Heart right ventricle (tissue), 16 donors: ENCODE measurements around the gene KIAA1586. TPM values are rescaled to one million over a fixed set of nuclear protein-coding genes. Genes with fewer than 3 reads are reported as not detected.
"Not testable (repeated sequence)": the region's sequence is repeated elsewhere in the genome, so short reads cannot be mapped to it uniquely, and the experiment has no call there.

Experiments
- ATAC-seq, 8 donors: fragments of 200-7000 bp; cut with Tn5 transposase; one replicate each; pipeline ENCODE4 v1.9.1; 2020; ENCODE audit warnings: mild to moderate bottlenecking in 8 of 8, moderate library complexity in 8 of 8, moderate number of reproducible peaks in 1 of 8
- DNase-seq, 2 donors: peaks; one replicate each; pipeline ENCODE4 v3.0.0-alpha.2; 2020
- H3K27ac ChIP-seq, 10 donors: fragments of 200-600 bp; sonication (generic) in 2 of 10; one replicate each; pipeline versions ENCODE4 v1.5.0 to v1.8.0; 2020 to 2022; ENCODE audit warnings: mild to moderate bottlenecking in 3 of 10
- H3K27me3 ChIP-seq, 7 donors: fragments of 200-600 bp; one replicate each; pipeline ENCODE4 v1.8.0; 2021 to 2022; ENCODE audit warnings: mild to moderate bottlenecking in 2 of 7
- H3K36me3 ChIP-seq, 9 donors: fragments of 200-600 bp; sonication (generic) in 1 of 9; one replicate each; pipeline versions ENCODE4 v1.5.0 to v1.8.0; 2020 to 2022; ENCODE audit warnings: mild to moderate bottlenecking in 2 of 9
- H3K4me1 ChIP-seq, 9 donors: fragments of 200-600 bp; sonication (generic) in 1 of 9; one replicate each; pipeline versions ENCODE4 v1.5.0 to v1.8.0; 2020 to 2022; ENCODE audit warnings: mild to moderate bottlenecking in 4 of 9
- H3K4me3 ChIP-seq, 10 donors: fragments of 200-600 bp; sonication (generic) in 2 of 10; one replicate each; pipeline versions ENCODE4 v1.5.0 to v1.8.0; 2020 to 2022; ENCODE audit warnings: mild to moderate bottlenecking in 7 of 10, moderate library complexity in 2 of 10
- H3K9me3 ChIP-seq, 11 donors: fragments of 200-600 bp in 10 of 11; sonication (generic) in 2 of 11; one replicate each; pipeline versions ENCODE4 v1.5.0 to v1.8.0; 2013 to 2022; ENCODE audit warnings: mild to moderate bottlenecking in 2 of 11, control low read depth in 1 of 11, moderate library complexity in 1 of 11
- WGBS, 2 donors: extraction: QIAGEN DNeasy Blood & Tissue Kit; methylation state at CpG; one replicate each; pipeline ENCODE4 v1.1.7; 2013; ENCODE audit warnings: inconsistent platforms in 1 of 2; 5-methylcytosine and 5-hydroxymethylcytosine counted together
- intact Hi-C, 10 donors: fragments of 100-400 bp; cut with DNase I; formaldehyde crosslinking; loops; one replicate each; pipeline versions ENCODE4 v1.11.1 to v1.14.2; 2022
- polyA plus RNA-seq, 2 donors: library from polyadenylated mRNA; stranded (reverse); fragments of 200-250 nt; gene quantifications; one replicate each; pipeline ENCODE4 v1.2.3, GENCODE V29; 2013
- total RNA-seq, 10 donors: library from RNA; stranded (reverse); fragmentation: NEBNext Ultra II Directional in 3 of 10; extraction: Animal tissue kit (Norgen Biotek cat#: 25700) in 3 of 10; gene quantifications; one replicate each; pipeline versions ENCODE4 v1.2.1 to v1.2.4, GENCODE V29; 2021 to 2023
- TF ChIP-seq, protein P1 (sequence below), 9 donors: fragments of 200-600 bp; sonication (generic) in 2 of 9; IDR thresholded peaks; one replicate each; pipeline versions ENCODE4 v1.5.0 to v1.8.0; 2021 to 2022; ENCODE audit warnings: antibody characterized with exemption in 9 of 9, mild to moderate bottlenecking in 5 of 9, moderate library complexity in 1 of 9
- donor health status: Arrhythmogenic right ventricular cardiomyopathy.
- donor health status: ischemic (EF 13 %, LVEDD 7.1; RV severe dilation, severe dysfunction).
- donor health status: healthy with polysubstance abuse.
- donor health status: DM: no; HTN: yes; CAD: no.
- donor health status: DM: no; HTN: no; CAD: no.
- donor health status: ischemic (EF 25% LVEDD 6.9; RV normal size, moderate dysfunction).
- donor health status: ischemic (EF 25% LVEDD 5.7; RV mildly dilated, moderate dysfunction).
- donor health status: healthy.
- donor health status: DM: yes; HTN: yes; CAD: no.
- donor health status: Ischemic cardiomyopathy.
- donor health status: ischemic (EF 35%, LVEDD 5.7; RV mildly dilated, moderate dysfunction).
- donor health status: nonischemic (EF 11% LVEDD 7.7; RV severe dilation, severe dysfunction).
- donor health status: DM: yes; HTN: yes; CAD: no.
- donor health status: PGD.
- donor health status: ischemic (EF 29% LVEDD 5.4; RV normal size, mild dysfunction).
- donor health status: nonischemic (EF 23%, LVEDD 6.1; RV moderate dilation, normal function).

KIAA1586 gene
- total and polyA plus RNA-seq, 12 donors: 1.8 to 10.4 (median 7.9) TPM

DNA sequence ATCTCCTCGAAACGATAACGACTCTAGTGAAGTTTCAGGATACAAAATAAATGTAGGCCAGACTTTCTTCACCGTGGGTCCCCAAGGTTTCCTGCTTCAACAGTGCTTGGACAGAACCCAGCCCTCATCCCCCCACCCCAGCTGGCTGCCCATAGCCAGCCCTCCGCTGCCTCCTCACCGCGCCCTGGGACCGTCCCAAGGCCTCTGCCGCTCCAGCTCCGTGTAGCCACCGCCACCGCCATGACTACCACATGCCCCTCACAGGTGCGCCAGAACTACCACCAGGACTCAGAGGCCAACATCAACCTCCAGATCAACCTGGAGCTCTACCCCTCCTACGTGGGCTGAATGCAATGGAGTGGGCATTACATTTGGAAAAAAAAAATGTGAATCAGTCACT lies 42.2 kb upstream of the KIAA1586 start:
- Histone ChIP-seq H3K27ac (no peak overlapping the region), H3K9me3 (peaks cover 0 to 4% (median 0%) of the 10 kb centered on the region in 11 donors), H3K27me3 (no peaks in the 10 kb centered on the region), H3K4me3 (no peak overlapping the region), H3K36me3 (no peaks in the 10 kb centered on the region), H3K4me1 (no peaks in the 10 kb centered on the region)
- ATAC-seq (no peak), DNase-seq (no peak)
- TF ChIP-seq, protein P1, sequence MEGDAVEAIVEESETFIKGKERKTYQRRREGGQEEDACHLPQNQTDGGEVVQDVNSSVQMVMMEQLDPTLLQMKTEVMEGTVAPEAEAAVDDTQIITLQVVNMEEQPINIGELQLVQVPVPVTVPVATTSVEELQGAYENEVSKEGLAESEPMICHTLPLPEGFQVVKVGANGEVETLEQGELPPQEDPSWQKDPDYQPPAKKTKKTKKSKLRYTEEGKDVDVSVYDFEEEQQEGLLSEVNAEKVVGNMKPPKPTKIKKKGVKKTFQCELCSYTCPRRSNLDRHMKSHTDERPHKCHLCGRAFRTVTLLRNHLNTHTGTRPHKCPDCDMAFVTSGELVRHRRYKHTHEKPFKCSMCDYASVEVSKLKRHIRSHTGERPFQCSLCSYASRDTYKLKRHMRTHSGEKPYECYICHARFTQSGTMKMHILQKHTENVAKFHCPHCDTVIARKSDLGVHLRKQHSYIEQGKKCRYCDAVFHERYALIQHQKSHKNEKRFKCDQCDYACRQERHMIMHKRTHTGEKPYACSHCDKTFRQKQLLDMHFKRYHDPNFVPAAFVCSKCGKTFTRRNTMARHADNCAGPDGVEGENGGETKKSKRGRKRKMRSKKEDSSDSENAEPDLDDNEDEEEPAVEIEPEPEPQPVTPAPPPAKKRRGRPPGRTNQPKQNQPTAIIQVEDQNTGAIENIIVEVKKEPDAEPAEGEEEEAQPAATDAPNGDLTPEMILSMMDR (IDR thresholded peaks at IDR 0.05): no peak
- intact Hi-C loops: no loop called here
- WGBS, 2 donors: 93% methylated on average over 14 of the region's 14 CpGs

DNA sequence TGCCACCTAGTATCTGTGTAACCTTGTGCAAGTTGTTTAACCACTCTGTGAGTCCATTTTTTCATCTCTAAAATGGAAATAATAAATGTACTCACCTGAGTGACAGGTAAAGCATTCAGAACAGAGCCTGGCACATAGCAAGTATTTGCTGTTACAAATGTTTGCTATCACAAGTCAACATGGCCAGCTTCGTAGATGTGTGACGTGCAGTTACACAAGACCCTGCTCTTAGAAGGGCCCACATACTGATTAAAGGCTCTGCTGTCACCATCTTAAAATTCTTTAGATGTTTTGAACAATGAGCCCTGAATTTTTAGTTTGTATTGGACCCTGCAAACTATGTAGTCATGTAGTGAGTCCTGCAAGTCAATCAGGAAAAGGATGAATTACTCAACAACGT lies 40.4 kb upstream of the KIAA1586 start:
- no peak overlapping the region for H3K27ac ChIP-seq
- no peak for DNase-seq
- no peaks in the 10 kb centered on the region for H3K4me1 ChIP-seq
- TF ChIP-seq, protein P1 (IDR thresholded peaks at IDR 0.05): no peak
- no peak for ATAC-seq
- no peaks in the 10 kb centered on the region for H3K27me3 ChIP-seq
- WGBS, 2 donors: 50 to 59% methylated on average over 3 of the region's 3 CpGs
- H3K4me3 ChIP-seq: no peak overlapping the region
- H3K36me3 ChIP-seq: no peaks in the 10 kb centered on the region
- no peaks in the 10 kb centered on the region for H3K9me3 ChIP-seq
- intact Hi-C loops: no loop called here

DNA sequence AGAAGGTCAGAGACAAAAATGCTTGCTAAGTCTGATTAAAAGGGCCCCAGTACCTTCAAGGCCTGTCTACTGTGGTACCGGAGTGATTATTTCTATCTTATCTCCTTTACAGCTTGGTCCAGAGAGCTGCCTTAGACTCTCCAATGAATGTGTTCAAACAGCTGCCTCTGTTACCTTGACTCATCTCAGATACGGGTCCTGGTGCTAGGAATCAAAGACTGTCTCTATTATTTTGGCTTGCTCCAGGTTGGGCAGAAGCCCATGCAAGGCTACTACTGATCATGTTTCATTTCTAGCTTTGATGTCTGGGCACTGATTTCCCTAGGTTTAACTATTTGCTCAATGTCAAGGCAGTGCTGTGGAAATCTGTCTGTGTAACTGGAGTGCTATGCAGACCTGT lies 38.4 kb upstream of the KIAA1586 start:
- H3K4me1 ChIP-seq, H3K27ac ChIP-seq, H3K4me3 ChIP-seq, DNase-seq, intact Hi-C loops, ATAC-seq, H3K27me3 ChIP-seq, H3K9me3 ChIP-seq, H3K36me3 ChIP-seq: not testable (repeated sequence)
- 72 to 74% methylated on average over 2 of the region's 2 CpGs for WGBS, 2 donors

DNA sequence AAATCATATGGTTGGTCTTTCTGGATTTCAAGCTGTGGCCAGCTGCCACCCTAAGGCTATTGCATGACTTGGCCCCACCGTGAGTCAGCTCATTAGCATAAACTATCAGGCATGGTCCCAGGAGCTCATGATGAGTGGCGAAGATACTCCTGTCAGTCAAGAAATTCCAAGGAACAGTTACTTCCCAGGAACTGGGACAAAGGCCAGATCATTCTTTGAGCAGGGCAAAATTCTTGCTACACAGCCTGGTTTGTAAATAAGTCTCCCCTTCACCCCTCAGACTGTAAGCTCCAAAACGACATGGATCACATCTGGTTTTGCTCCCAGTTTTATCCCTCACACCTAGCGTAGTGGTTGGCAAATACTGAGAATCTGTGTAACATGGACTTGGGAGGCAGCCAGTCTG lies 33.0 kb upstream of the KIAA1586 start:
- H3K4me1 ChIP-seq: no peaks in the 10 kb centered on the region
- H3K36me3 ChIP-seq: no peaks in the 10 kb centered on the region
- TF ChIP-seq, protein P1 (IDR thresholded peaks at IDR 0.05): no peak
- no peaks in the 10 kb centered on the region for H3K27me3 ChIP-seq
- WGBS, 2 donors: 40 to 52% methylated on average over 4 of the region's 4 CpGs
- intact Hi-C loops: loop anchor here in 3 of 10 donors (10.0 kb wide), 2 partner anchors 301 to 311 kb away; partner anchors contain the start of gene PRIM2 (in 2 of the 3)
- DNase-seq: no peak
- no peak for ATAC-seq
- no peaks in the 10 kb centered on the region for H3K9me3 ChIP-seq
- no peak overlapping the region for H3K27ac ChIP-seq
- H3K4me3 ChIP-seq: no peak overlapping the region

DNA sequence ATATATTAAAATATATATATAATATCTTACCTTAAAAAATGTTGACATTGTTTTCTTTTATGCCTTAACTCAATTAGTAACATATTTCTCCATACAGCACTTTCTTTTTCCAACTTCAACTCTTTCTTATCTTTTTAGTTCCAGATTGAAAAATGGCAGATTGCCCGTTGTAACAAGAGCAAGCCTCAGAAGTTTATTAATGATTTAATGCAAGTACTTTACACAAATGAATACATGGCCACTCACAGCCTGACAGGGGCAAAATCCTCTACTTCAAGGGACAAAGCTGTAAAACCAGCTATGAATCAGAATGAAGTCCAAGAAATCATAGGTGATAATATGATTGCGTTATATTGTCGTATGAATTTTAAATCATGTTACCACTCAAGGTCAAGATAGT lies 29.4 kb upstream of the KIAA1586 start:
- Histone ChIP-seq H3K27ac (no peak overlapping the region), H3K4me3 (no peak overlapping the region), H3K27me3 (no peaks in the 10 kb centered on the region), H3K4me1 (no peaks in the 10 kb centered on the region), H3K9me3 (no peaks in the 10 kb centered on the region), H3K36me3 (no peaks in the 10 kb centered on the region)
- ATAC-seq (no peak), DNase-seq (no peak)
- TF ChIP-seq, protein P1 (IDR thresholded peaks at IDR 0.05): no peak
- intact Hi-C loops: loop anchor here in 4 of 10 donors (5.0 to 10.0 kb wide), 3 partner anchors 115 to 308 kb away; partner anchors contain the start of gene PRIM2 (in 2 of the 4)
- WGBS, 2 donors: 67 to 68% methylated on average over 3 of the region's 3 CpGs
